HCEC 1CT (cell line): Measurements from ENCODE around the gene TPR.
"Not testable (repeated sequence)": the region's sequence is repeated elsewhere in the genome, so short reads cannot be mapped to it uniquely, and the experiment has no call there.

Experiments used
- DNase-seq: peaks from one replicate; pipeline ENCODE4 v3.0.0-alpha.2; 2017

Gene TPR

GRCh38 chr1:186375152-186375928 lies at the start of gene TPR, which contains the start of gene ODR4:
TSS of gene TPR (minus strand) at chr1:186375253. CDS start at chr1:186375028, 225 bp downstream.
TSS of gene ODR4 (plus strand) at chr1:186375838. CDS start at chr1:186379786, 3,948 bp downstream.
- DNase-seq: peak; percentile 99

- no peak for DNase-seq
Observed at GRCh38 chr1:186424539-186424938, 49.5 kb upstream of the TPR start.

DNA sequence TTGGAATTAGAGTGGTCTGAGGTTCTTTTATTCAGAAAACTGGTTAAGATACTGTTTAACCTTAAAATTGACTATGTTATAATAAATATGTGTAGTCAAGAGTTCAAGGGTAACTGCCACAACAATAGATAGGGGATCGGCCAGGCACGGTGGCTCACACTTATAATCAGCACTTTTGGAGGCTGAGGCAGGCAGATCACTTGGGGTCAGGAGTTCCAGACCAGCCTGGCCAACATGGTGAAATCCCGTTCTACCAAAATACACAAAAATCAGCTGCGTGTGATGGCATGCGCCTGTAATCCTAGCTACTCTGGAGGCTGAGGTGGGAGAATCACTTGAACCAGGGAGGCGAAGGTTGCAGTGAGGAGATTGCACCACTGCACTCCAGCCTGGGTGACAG lies 46.4 kb upstream of the TPR start:
- no peak for DNase-seq

DNA sequence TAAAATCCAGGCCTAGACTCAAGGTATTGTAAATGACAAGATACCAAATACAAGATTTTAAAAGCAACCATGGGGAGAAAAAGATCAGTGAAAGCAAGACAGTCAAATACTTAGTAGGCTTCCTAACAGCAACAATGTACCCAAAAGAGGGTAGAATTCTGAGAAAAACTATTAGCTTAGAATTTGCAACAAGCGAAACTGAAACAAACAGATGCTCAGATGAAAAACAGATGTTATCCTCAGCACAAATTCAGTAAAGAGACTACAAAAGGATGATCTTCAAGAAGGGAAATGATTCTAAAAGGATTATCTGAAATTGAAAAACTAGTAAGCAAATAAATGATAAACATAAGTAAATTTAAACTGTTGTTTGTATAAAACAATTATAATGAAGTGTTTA lies 45.9 kb upstream of the TPR start:
- no peak for DNase-seq

DNA sequence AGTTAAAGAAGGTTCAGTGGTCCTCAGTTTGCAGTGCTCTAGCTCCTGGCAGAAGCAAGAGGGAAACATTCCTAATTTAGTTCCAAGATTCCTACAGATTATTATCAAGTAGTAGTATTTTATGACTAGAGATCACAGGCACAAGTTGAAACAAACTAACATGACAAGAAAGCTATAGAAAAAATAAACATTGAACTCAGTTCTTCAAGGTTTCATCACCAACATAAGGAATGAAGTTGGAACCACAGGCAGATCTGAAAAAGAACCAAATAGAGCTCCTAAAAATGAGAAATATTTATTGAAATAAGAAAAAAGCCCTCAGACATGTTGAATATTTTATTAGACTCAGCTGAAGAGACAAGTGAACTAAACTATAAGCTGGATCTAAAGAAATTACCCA lies 45.3 kb upstream of the TPR start:
- no peak for DNase-seq

DNA sequence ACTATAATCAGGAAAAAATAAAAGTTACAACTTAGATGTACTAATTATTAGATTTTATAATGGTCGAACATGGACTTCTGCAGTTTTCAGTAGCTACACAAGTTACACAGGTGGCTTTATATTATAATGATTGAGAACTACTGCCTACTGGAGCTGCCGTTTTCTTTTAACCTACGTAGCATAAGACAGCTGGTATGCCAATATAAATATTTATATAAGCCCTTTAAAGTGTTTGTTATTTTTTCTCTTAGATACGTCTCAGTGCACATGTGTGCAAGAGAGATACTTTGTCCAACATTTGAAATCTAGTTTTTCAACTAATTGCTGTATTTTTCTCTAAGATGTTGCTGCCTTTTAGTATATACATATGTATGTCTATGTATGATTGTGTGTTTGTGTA lies 43.5 kb upstream of the TPR start:
- no peak for DNase-seq

GRCh38 chr1:186413319-186413718 lies 38.3 kb upstream of the TPR start:
- DNase-seq: peak; percentile 14

DNA sequence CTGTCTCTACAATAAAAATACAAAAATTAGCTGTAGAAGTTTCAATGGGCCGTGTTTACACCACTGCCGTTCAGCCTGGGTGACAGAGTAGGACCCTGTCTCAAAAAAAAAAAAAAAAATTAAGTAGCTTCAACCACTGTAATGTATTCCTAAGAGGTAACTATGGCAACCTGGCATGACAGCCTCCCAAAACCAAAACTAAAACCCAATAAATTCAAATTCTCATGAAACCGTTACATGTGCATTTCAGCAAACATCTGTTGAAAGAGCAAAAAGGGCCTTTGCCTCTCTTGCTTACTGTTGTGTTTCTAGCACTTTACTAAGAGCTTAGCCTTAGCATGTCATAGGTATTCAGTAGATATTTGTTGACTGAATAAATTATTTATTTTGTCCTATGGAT lies 34.0 kb upstream of the TPR start:
- no peak for DNase-seq

DNA sequence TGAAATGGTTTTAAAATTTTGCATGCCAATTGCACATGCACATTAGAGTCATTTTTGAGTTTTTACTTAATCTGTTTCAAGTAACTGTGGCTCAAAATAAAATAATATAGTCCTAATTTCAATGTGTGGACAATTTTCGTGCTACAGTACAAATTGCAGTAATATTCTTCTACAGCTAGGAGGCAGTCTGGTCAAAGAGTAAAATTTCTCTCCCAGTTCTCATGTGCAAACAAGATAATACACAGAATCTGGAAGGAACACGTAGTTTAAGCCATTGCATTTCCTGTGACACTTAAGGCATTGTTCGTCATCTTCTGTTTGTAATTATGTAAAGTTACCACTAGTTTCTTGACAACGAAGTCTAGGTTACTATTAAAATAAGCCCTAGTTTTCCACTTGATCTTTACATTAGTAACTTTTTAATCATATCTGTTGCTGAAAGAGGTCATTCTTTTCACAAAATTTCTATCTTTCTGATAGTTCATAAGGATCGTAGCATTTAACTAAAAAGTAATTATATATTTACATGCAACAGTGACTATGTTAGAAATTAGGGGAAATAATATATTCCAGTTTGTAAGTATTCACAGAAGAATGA lies 29.5 kb upstream of the TPR start:
- peak; percentile 67 for DNase-seq

DNA sequence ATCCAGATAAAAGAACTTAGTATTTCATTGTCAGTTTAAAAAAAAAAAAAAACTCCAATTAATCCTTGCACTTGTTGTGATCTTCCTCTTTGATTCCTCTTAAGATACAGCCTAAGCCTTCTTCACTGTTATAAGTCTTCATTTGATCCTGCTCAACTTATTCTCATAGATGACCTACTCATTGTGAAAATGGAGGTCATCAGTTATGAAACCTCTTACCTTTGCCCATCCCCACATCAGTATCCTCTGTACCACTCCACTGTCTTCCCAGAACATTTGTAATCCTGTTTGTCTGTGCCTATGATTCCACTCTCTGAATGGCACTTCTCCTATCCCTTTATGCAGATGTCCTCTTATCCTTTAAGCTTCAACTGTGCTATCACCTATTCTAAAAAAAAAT lies 28.6 kb upstream of the TPR start:
- no peak for DNase-seq

DNA sequence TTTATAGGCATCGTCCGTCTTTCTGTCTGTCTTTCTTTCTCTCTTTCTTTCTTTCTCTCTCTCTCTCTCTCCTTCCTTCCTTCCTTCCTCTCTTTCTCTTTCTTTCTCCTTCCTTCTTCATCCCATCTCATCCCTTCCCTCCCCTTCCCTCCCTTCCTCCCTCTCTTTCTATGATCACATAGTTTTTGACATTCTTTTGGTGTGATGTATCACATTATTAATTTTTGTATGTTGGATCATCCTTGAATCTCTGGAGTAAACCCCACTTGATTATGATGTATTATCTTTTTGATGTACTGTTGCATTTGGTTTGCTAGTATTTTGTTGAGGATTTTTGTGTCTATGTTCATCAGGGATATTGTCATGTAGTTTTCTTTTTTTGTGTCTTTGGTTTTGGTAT lies 26.4 kb upstream of the TPR start:
- DNase-seq: peak; percentile 31

- not testable (repeated sequence) for DNase-seq
Observed at GRCh38 chr1:186392711-186393110, 17.7 kb upstream of the TPR start.

- DNase-seq: no peak
Observed at GRCh38 chr1:186391841-186392240, 16.8 kb upstream of the TPR start.

DNA sequence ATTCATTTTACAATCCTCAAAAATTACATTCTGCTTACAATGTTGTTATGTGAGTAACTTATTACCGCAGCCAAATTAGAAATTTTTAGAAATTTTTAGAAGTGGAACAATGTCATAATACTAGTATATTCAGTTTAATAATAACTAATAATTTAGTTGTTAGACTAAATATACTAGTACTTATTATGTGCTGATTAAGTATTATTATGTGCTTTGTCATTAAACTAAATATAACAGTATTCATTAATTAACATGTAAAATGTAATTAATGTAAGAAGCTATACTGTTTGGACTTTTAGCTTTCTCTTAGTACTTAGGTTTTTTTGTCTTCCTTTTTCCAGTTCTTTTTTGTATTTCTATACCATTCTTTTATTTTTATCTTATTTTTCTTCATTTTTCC lies 15.9 kb upstream of the TPR start:
- DNase-seq: no peak

DNA sequence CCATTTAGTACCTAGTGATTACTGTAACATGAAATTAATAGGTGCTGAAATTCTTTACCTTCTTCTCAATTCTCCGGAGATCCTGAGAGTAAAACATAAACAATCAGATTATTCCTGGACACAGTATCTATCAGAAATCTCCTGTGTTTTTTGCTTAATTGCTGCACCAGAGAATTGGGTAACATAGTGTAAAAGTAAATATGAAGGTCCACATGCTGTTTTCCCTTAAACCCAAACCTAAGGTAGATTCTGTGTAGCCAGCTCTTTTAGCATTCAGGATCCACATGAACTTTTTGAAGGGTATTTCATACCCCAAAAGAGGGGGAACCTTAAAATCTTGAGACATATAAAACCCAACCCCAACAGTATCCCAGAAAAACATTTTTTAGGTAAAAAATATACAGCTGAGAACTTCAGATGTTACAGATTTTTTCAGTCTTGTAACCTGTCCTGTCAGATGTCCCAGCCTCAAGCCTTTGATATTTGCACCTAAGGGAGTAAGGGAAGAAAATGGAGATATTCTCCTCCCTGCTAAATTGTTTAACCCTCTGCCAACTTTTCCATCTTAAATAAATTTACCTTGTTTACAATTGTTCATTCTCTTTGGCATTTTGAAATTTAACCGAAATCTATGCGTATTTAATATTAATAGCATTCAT lies 11.8 kb upstream of the TPR start:
- no peak for DNase-seq

GRCh38 chr1:186375929-186376319 lies 871 bp upstream of the TPR start:
- no peak for DNase-seq

DNA sequence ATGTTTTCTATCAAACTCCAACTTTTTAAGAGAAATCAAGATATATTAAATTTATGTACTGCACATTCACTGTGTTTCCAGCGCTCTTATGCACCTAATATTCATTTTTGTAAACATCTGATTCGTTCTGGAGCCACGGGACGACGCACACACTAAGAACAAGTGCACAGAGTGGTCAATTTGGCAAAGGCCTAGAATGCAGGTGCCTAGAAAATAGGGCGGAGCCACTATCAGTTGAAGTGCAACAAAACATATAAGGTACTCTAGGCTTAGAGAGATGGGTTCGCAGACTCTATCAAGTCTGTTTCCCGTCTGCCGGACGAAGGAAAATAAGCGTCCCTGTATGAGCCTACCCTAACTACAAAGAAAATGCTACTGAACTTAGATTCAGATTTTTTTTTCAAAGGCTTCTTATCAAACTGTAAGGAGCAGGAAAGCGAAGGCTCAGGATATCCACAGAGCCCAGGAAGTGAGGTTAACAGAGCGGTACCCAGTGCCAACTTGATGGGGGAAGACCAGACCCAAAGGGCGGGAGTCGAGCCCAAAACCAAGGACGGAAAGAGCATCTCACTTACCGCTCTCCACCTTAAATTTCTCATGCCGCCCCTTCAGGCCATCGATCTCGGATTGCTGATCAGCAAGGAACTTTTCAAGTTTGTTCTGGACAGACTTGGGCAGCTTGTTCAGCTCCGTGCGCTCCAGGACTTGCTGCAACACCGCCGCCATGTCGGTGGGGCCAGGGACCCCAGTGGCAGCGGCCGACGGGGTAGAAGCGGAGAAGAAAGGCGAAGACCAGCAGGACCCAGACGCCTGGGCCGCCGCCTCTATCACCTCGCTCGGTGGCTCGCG lies 526 bp downstream of the TPR start:
- DNase-seq: peak; percentile 32

DNA sequence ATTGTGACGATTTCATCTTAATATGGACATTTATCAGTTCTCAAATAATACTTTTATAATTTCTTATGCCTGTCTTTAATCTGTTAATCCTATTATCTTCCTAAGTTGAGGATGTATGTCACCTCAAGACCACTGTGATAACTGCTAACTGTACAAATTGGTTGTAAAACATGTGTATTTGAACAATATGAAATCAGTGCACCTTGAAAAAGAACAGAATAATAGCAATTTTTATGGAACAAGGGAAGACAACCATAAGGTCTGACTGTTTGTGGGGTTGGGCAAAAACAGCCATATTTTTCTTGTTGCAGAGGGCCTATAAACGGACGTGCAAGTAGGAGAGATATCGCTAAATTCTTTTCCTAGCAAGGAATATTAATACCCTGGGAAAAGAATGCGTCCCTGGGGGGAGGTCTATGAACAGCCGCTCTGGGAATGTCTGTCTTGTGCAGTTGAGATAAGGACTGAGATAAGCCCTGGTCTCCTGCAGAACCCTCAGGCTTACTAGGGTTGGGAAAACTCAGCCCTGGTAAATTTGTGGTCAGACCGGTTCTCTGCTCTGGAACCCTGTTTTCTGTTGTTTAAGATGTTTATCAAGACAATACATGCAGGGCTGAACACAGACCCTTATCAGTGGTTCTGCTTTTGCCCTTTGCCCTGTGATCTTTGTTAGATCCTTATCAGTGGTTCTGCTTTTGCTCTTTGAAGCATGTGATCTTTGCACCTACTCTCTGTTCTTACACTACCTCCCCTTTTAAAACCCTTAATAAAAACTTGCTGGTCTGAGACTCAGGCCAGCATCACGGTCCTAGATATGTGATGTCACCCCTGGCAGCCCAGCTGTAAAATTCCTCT lies 27.0 kb downstream of the TPR start:
- not testable (repeated sequence) for DNase-seq

DNA sequence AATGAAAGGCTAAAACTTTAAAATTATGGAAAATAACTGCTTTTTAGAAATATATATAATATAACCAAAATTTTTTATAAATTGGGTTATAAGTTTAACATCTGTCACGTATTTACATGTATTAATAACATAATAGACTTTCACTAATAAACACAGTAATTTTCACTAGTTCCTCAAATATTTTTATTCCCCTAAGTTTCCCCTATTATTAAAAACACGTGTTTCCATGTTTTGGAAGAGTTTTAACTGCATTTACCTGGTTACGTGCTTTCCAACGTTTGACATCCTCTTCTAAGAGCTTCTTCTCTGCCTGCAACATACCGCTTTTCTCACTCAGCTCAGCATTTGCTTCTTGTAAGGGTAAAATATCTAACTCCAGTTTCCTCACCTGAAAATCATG lies 34.3 kb downstream of the TPR start:
- DNase-seq: no peak

DNA sequence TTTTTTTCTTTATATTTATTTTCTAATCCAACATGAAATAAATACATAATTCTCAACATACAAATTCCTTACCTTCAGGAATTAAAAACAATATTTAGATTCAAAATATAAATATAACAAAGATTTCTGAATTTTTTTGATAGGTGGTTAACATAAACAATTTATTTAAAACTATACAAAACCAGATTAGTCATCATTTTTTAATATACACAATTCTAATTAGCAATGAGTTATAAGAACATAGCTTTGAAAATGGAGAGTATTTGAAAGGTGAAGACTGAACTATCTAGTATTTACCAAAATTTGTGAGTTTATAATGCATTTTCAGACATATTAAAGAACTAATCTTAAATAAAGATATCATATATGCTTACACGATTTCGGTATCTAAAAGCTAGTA lies 37.5 kb downstream of the TPR start:
- DNase-seq: no peak

- DNase-seq: no peak
Observed at GRCh38 chr1:186330758-186331157, 44.3 kb downstream of the TPR start.

- no peak for DNase-seq
Observed at GRCh38 chr1:186327331-186327730, 47.7 kb downstream of the TPR start.
